AG04450 (cell line): ENCODE measurements around the gene SERP2. TPM values are rescaled to one million over a fixed set of nuclear protein-coding genes. Genes with fewer than 3 reads are reported as not detected.

ENCODE experiments used
- CTCF ChIA-PET: fragments of 300-600, 350-600 bp; formaldehyde crosslinking; extraction: SDS; loops from one replicate; lab custom pipeline; 2022; ENCODE audit warnings: antibody characterized with exemption, inconsistent platforms; lab: Charles Lee
- POLR2A ChIA-PET: fragments of 350-600 bp; formaldehyde crosslinking; extraction: SDS; loops from one replicate; lab custom pipeline; 2021; ENCODE audit warnings: antibody characterized with exemption, inconsistent platforms; lab: Yijun Ruan, JAX
- DNase-seq: peaks from one replicate; pipeline ENCODE4 v3.0.0-alpha.2; 2011; ENCODE audit warnings: low read depth, low spot score
- H3K27ac ChIP-seq: one replicate; pipeline ENCODE4 v1.5.1; 2012; ENCODE audit warnings: low read depth, low read length, control low read depth
- H3K27me3 ChIP-seq: one replicate; pipeline ENCODE4 v1.6.0; 2012; ENCODE audit warnings: low read length; ENCODE audit not compliant: control insufficient read depth, insufficient read depth
- H3K4me3 ChIP-seq: 2 replicates; pipeline ENCODE4 v1.5.1; 2011; ENCODE audit warnings: mild to moderate bottlenecking, low read depth, low read length, control low read depth
- H3K9me3 ChIP-seq: 2 replicates; pipeline ENCODE4 v1.5.1; 2012; ENCODE audit warnings: low read length; ENCODE audit not compliant: control insufficient read depth, insufficient read depth
- polyA plus RNA-seq: library from polyadenylated mRNA; depleted of rRNA; stranded (reverse); fragments of >200 nt; gene quantifications from 2 replicates; pipeline ENCODE4 v1.2.3, GENCODE V29; 2011
- TF ChIP-seq, protein P1 (sequence below): IDR thresholded peaks from 2 replicates; pipeline ENCODE4 v1.5.1; 2011; ENCODE audit warnings: low read depth, low read length, control low read depth, inconsistent platforms

Gene SERP2
- polyA plus RNA-seq, 1 experiment, result 5.0 TPM

DNA sequence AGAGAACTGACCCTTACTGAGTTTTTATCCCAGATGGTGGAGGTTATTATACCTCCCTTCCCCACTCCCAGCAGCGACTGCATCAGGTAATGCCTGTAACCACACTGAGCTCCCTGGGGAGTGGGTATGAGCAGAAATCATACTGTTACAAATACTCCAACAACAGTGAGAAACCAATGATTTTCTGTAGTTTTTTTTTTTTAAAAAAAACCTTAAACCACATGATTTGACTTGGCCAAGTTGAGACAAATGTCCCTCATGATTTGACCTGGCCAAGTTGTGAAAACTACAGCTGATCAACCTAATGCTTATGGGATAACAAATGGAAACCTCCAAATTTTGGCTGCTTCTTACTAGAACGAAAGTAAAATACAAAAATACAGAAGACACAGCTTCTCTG, 33.1 kb upstream of the SERP2 start:
- ChIA-PET POLR2A (no interaction called here), CTCF (no interaction called here)
- Histone ChIP-seq H3K4me3 (no peak overlapping the region), H3K27ac (no peak overlapping the region), H3K27me3 (no peaks in the 10 kb centered on the region), H3K9me3 (no peaks in the 10 kb centered on the region)
- DNase-seq, result no peak
- TF ChIP-seq, protein P1, sequence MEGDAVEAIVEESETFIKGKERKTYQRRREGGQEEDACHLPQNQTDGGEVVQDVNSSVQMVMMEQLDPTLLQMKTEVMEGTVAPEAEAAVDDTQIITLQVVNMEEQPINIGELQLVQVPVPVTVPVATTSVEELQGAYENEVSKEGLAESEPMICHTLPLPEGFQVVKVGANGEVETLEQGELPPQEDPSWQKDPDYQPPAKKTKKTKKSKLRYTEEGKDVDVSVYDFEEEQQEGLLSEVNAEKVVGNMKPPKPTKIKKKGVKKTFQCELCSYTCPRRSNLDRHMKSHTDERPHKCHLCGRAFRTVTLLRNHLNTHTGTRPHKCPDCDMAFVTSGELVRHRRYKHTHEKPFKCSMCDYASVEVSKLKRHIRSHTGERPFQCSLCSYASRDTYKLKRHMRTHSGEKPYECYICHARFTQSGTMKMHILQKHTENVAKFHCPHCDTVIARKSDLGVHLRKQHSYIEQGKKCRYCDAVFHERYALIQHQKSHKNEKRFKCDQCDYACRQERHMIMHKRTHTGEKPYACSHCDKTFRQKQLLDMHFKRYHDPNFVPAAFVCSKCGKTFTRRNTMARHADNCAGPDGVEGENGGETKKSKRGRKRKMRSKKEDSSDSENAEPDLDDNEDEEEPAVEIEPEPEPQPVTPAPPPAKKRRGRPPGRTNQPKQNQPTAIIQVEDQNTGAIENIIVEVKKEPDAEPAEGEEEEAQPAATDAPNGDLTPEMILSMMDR, result no peak

DNA sequence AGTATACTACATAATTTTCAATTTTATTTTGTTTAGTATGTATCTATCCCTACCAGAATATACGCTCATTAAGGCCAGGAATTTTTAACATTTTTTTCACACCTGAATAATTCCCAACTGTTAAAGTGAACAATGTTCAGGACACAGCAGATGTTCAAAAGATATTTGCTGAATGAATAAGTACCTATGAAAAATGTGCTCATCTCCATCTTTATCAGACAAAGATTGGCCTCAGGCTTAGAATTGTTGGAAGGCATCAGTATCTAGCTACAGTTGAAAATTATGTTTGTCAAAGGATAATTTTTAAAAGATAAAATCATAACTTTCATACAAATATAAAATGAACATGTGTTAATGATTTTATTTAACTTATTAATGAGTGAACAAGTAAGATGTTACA, 30.9 kb upstream of the SERP2 start:
- ChIA-PET POLR2A (no interaction called here), CTCF (no interaction called here)
- H3K27me3 ChIP-seq, result no peaks in the 10 kb centered on the region
- DNase-seq, result no peak
- TF ChIP-seq, protein P1, result no peak
- no peaks in the 10 kb centered on the region for H3K9me3 ChIP-seq
- H3K4me3 ChIP-seq, result no peak overlapping the region
- H3K27ac ChIP-seq, result no peak overlapping the region

DNA sequence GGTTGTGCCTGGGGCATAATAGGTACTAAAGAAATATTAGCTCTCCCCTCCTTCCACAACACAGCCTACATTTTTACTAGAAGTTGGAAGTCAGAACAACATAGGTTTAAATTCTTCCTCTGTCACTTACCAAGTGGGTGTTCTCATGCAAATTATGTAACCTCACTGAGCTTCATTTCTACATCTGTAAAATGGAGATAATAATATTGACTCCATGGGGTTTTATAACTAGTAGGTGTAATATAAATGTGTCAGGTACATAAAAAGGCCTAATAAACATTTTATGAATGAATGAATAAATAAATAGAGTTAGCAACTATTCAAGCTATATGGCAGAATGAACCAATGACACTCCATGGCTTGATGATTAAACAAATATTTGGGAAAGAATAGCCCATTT, 27.1 kb upstream of the SERP2 start:
- Histone ChIP-seq H3K27me3 (no peaks in the 10 kb centered on the region), H3K27ac (no peak overlapping the region), H3K4me3 (no peak overlapping the region), H3K9me3 (no peaks in the 10 kb centered on the region)
- no peak for DNase-seq
- ChIA-PET CTCF (no interaction called here), POLR2A (no interaction called here)
- TF ChIP-seq, protein P1, result no peak

DNA sequence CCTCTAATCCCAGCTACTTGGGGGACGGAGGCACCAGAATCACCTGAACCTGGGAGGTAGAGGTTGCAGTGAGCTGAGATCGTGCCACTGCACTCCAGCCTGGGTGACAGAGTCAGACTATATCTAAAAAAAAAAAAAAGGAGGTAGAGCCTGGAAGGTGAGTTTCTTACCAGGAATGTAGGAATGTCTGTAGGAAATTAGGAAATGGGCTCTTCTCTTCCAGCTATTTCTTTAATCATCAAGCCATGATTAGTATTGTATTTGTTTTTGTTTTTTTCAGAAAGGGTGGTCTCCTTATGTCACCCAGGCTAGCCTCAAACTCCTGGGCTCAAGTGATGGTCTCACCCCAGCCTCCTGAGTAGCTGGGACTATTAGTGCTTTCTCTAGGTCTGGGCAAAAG, 26.3 kb upstream of the SERP2 start:
- Histone ChIP-seq H3K9me3 (no peaks in the 10 kb centered on the region), H3K27me3 (no peaks in the 10 kb centered on the region), H3K4me3 (no peak overlapping the region), H3K27ac (no peak overlapping the region)
- POLR2A ChIA-PET, result no interaction called here
- CTCF ChIA-PET, result no interaction called here
- DNase-seq, result no peak
- TF ChIP-seq, protein P1, result no peak

DNA sequence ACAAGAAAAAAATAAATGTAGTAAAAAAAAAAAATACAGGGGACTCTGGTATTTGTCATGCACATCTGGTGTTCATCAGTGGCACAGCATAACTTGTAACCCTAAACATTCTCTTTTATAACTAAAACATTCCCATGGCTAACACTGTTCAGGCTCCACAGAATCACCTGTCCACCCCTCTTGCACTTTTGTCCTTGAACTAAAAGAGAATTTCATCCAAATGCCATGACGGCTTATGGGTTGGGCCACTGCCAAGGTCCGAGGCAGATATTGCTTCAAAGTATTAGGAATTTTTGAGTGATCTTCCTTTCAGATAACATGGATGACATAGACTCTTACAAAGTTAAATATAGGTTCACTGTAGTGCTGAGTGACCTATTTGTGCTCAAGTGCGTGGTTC, 25.7 kb upstream of the SERP2 start:
- Histone ChIP-seq H3K9me3 (no peaks in the 10 kb centered on the region), H3K27ac (no peak overlapping the region), H3K4me3 (no peak overlapping the region), H3K27me3 (no peaks in the 10 kb centered on the region)
- POLR2A ChIA-PET, result no interaction called here
- DNase-seq, result no peak
- CTCF ChIA-PET, result no interaction called here
- TF ChIP-seq, protein P1, result no peak
